NCI-H187 (cell line): Measurements from ENCODE around the gene PDE8B.
"Not testable (repeated sequence)": the region's sequence is repeated elsewhere in the genome, so short reads cannot be mapped to it uniquely, and the experiment has no call there.

Source experiments
- DNase-seq, 2 experiments: peaks; one replicate each; lab custom pipeline; 2025; lab: John Stamatoyannopoulos, UW

Gene PDE8B

GRCh38 chr5:77449277-77449676, 238.8 kb downstream of the PDE8B start:
- DNase-seq: no peak

- no peak for DNase-seq
These were observed 239.5 kb downstream of the PDE8B start for GRCh38 chr5:77449981-77450380.

DNA sequence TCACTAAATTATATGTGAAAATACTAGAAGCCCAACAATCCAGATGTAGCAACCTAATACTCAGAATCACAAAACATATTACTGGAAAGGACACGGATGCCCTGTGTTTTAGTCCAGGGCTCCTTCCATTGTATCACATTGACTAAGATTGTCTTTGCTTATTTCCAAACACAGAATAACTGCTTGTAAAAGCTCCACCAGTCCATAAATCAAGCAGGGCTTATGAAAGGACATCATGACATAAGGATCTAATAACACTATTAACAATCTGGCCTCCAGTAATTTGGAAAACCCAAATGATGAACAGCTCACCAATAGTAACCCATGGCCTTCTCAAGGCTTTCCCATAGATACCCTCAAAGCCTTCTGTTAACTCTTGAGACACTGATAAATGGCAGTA, 241.9 kb downstream of the PDE8B start:
- no peak for DNase-seq

DNA sequence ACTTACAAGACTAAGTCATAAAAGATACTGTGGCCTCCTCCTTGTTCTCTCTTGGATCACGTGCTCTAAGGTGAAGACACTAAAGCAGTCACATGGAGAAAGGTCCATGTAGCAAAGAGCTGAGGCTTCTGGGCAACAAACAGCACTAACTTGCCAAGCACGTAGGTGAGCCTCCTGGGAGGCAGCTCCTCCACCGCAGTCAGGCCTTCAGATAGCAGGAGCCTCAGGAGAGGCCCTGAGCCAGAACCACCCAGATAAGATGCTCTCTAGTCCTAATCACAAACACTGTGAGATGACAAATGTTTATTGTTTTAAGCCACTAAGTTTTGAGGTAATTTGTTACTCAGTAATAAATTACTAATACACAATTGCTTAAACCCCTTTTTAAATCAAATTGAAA, 243.6 kb downstream of the PDE8B start:
- no peak for DNase-seq

DNA sequence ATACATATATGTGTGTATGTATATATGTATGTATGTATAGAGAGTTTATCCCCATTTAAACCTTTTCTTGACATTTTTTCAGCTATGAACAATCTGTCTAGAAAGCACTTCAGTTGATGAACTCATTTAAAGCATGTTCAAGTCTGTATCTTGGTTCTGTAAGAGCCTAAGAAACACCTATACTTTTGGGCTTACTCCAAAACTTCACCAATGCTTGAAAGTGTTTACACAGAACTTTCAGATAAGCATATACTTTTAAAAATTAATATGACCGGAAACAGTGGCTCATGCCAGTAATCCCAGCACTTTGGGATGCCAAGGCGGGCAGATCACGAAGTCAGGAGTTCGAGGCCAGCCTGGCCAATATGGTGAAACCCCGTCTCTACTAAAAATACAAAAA, 250.8 kb downstream of the PDE8B start:
- DNase-seq: no peak

GRCh38 chr5:77463905-77464304, 253.4 kb downstream of the PDE8B start:
- no peak for DNase-seq

- DNase-seq: not testable (repeated sequence)
These were observed 258.4 kb downstream of the PDE8B start for GRCh38 chr5:77468875-77469274.

DNA sequence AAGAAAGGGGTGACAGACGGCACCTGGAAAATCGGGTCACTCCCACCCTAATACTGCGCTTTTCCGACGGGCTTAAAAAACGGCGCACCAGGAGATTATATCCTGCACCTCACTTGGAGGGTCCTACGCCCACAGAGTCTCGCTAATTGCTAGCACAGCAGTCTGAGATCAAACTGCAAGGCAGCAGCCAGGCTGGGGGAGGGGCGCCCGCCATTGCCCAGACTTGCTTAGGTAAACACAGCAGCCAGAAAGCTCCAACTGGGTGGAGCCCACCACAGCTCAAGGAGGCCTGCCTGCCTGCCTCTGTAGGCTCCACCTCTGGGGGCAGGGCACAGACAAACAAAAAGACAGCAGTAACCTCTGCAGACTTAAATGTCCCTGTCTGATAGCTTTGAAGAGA, 264.6 kb downstream of the PDE8B start:
- not testable (repeated sequence) for DNase-seq
